ENCODE results near the gene MRPL46.
"Not testable (repeated sequence)": the region's sequence is repeated elsewhere in the genome, so short reads cannot be mapped to it uniquely, and the experiment has no call there.

MRPL46 gene

GRCh38 chr15:88479169-88479568 is 12.0 kb upstream of the MRPL46 start:
- DNase-seq (no peak), ATAC-seq (ENCODE audit: insufficient read depth, low read depth) (no peak)
- Histone ChIP-seq H4K20me1 (ENCODE audit: insufficient read depth, low read length) (no peaks in the 10 kb centered on the region), H3K9me3 (ENCODE audit: insufficient read depth, low read length, severe bottlenecking) (no peaks in the 10 kb centered on the region), H3K36me3 (ENCODE audit: insufficient read depth, low read length) (peaks cover 42% of the 10 kb centered on the region), H3K27me3 (ENCODE audit: insufficient read depth, low read length, poor library complexity) (no peaks in the 10 kb centered on the region), H2AFZ (ENCODE audit: low read depth, low read length) (no peak overlapping the region), H3K4me3 (ENCODE audit: low read depth in 1 of 2, low read length in 2 of 2) (no peak overlapping the region), H3K9ac (ENCODE audit: low read depth, low read length) (no peak overlapping the region), H3K4me2 (ENCODE audit: insufficient read depth, low read length) (no peak overlapping the region), H3K27ac (ENCODE audit: low read length) (no peak overlapping the region), H3K4me1 (ENCODE audit: insufficient read depth, low read length) (no peaks in the 10 kb centered on the region), H3K79me2 (ENCODE audit: insufficient read depth, low read length) (no peaks in the 10 kb centered on the region)
- no peak for TF ChIP-seq EZH2 (IDR thresholded peaks at IDR 0.05; ENCODE audit: borderline replicate concordance, low read depth, low read length, severe bottlenecking)
- TF ChIP-seq CTCF (IDR thresholded peaks at IDR 0.05; ENCODE audit: borderline replicate concordance, extremely low read depth, low read length, poor library complexity, severe bottlenecking) = no peak

- TF ChIP-seq EZH2 (IDR thresholded peaks at IDR 0.05; ENCODE audit: borderline replicate concordance, low read depth, low read length, severe bottlenecking) (no peak), CTCF (IDR thresholded peaks at IDR 0.05; ENCODE audit: borderline replicate concordance, extremely low read depth, low read length, poor library complexity, severe bottlenecking) (no peak)
- no peak for DNase-seq
- H3K27ac ChIP-seq (ENCODE audit: low read length) = no peak overlapping the region
- ATAC-seq (ENCODE audit: insufficient read depth, low read depth) = no peak
- H3K4me2 ChIP-seq (ENCODE audit: insufficient read depth, low read length) = no peak overlapping the region
- H3K9me3 ChIP-seq (ENCODE audit: insufficient read depth, low read length, severe bottlenecking) = no peaks in the 10 kb centered on the region
- peaks cover 49% of the 10 kb centered on the region for H3K36me3 ChIP-seq (ENCODE audit: insufficient read depth, low read length)
- H3K4me1 ChIP-seq (ENCODE audit: insufficient read depth, low read length) = no peaks in the 10 kb centered on the region
- no peak overlapping the region for H3K9ac ChIP-seq (ENCODE audit: low read depth, low read length)
- H3K4me3 ChIP-seq (ENCODE audit: low read depth in 1 of 2, low read length in 2 of 2) = no peak overlapping the region
- no peaks in the 10 kb centered on the region for H4K20me1 ChIP-seq (ENCODE audit: insufficient read depth, low read length)
- H3K27me3 ChIP-seq (ENCODE audit: insufficient read depth, low read length, poor library complexity) = no peaks in the 10 kb centered on the region
- no peaks in the 10 kb centered on the region for H3K79me2 ChIP-seq (ENCODE audit: insufficient read depth, low read length)
- no peak overlapping the region for H2AFZ ChIP-seq (ENCODE audit: low read depth, low read length)
These were observed 10.7 kb upstream of the MRPL46 start for GRCh38 chr15:88477904-88478303.

GRCh38 chr15:88477126-88477525 is 9.9 kb upstream of the MRPL46 start:
- Histone ChIP-seq H3K36me3 (ENCODE audit: insufficient read depth, low read length) (peaks cover 57% of the 10 kb centered on the region), H3K27ac (ENCODE audit: low read length) (no peak overlapping the region), H3K9ac (ENCODE audit: low read depth, low read length) (no peak overlapping the region), H3K4me1 (ENCODE audit: insufficient read depth, low read length) (no peaks in the 10 kb centered on the region), H4K20me1 (ENCODE audit: insufficient read depth, low read length) (no peaks in the 10 kb centered on the region), H3K27me3 (ENCODE audit: insufficient read depth, low read length, poor library complexity) (no peaks in the 10 kb centered on the region), H3K79me2 (ENCODE audit: insufficient read depth, low read length) (no peaks in the 10 kb centered on the region), H3K4me2 (ENCODE audit: insufficient read depth, low read length) (no peak overlapping the region), H3K4me3 (ENCODE audit: low read depth in 1 of 2, low read length in 2 of 2) (no peak overlapping the region), H2AFZ (ENCODE audit: low read depth, low read length) (no peak overlapping the region), H3K9me3 (ENCODE audit: insufficient read depth, low read length, severe bottlenecking) (no peaks in the 10 kb centered on the region)
- no peak for ATAC-seq (ENCODE audit: insufficient read depth, low read depth)
- no peak for TF ChIP-seq EZH2 (IDR thresholded peaks at IDR 0.05; ENCODE audit: borderline replicate concordance, low read depth, low read length, severe bottlenecking)
- TF ChIP-seq CTCF (IDR thresholded peaks at IDR 0.05; ENCODE audit: borderline replicate concordance, extremely low read depth, low read length, poor library complexity, severe bottlenecking) = no peak
- DNase-seq = no peak

GRCh38 chr15:88476635-88477060 is 9.5 kb upstream of the MRPL46 start:
- Histone ChIP-seq H3K27me3 (ENCODE audit: insufficient read depth, low read length, poor library complexity) (no peaks in the 10 kb centered on the region), H2AFZ (ENCODE audit: low read depth, low read length) (no peak overlapping the region), H4K20me1 (ENCODE audit: insufficient read depth, low read length) (no peaks in the 10 kb centered on the region), H3K4me1 (ENCODE audit: insufficient read depth, low read length) (no peaks in the 10 kb centered on the region), H3K27ac (ENCODE audit: low read length) (no peak overlapping the region), H3K4me3 (ENCODE audit: low read depth in 1 of 2, low read length in 2 of 2) (no peak overlapping the region), H3K79me2 (ENCODE audit: insufficient read depth, low read length) (peaks cover under 1% of the 10 kb centered on the region; the same call in 1 of the 2 replicates), H3K36me3 (ENCODE audit: insufficient read depth, low read length) (peaks cover 61% of the 10 kb centered on the region), H3K9me3 (ENCODE audit: insufficient read depth, low read length, severe bottlenecking) (no peaks in the 10 kb centered on the region), H3K9ac (ENCODE audit: low read depth, low read length) (no peak overlapping the region), H3K4me2 (ENCODE audit: insufficient read depth, low read length) (no peak overlapping the region)
- ATAC-seq (ENCODE audit: insufficient read depth, low read depth) (peak; percentile 54), DNase-seq (peak; percentile 19)
- TF ChIP-seq CTCF (IDR thresholded peaks at IDR 0.05; ENCODE audit: borderline replicate concordance, extremely low read depth, low read length, poor library complexity, severe bottlenecking) (peak; percentile 59), EZH2 (IDR thresholded peaks at IDR 0.05; ENCODE audit: borderline replicate concordance, low read depth, low read length, severe bottlenecking) (no peak)

- H3K36me3 ChIP-seq (ENCODE audit: insufficient read depth, low read length) = peaks cover 65% of the 10 kb centered on the region
- not testable (repeated sequence) for H3K9ac ChIP-seq (ENCODE audit: low read depth, low read length); H3K4me3 ChIP-seq (ENCODE audit: low read depth in 1 of 2, low read length in 2 of 2); H3K27ac ChIP-seq (ENCODE audit: low read length); H4K20me1 ChIP-seq (ENCODE audit: insufficient read depth, low read length); H3K79me2 ChIP-seq (ENCODE audit: insufficient read depth, low read length); ATAC-seq (ENCODE audit: insufficient read depth, low read depth); DNase-seq; H3K9me3 ChIP-seq (ENCODE audit: insufficient read depth, low read length, severe bottlenecking); H3K4me1 ChIP-seq (ENCODE audit: insufficient read depth, low read length); H2AFZ ChIP-seq (ENCODE audit: low read depth, low read length); H3K27me3 ChIP-seq (ENCODE audit: insufficient read depth, low read length, poor library complexity); H3K4me2 ChIP-seq (ENCODE audit: insufficient read depth, low read length)
These were observed 6.6 kb upstream of the MRPL46 start for GRCh38 chr15:88473661-88474293.
